Measurements from ENCODE around the gene LRRN4CL. TPM values are rescaled to one million over a fixed set of nuclear protein-coding genes. Genes with fewer than 3 reads are reported as not detected.
A peak's percentile ranks its signal among the peaks of the same experiment; 100 is the strongest.

Gene LRRN4CL
- total RNA-seq, 1 experiment from 2014 or later, result 0.71 TPM

DNA sequence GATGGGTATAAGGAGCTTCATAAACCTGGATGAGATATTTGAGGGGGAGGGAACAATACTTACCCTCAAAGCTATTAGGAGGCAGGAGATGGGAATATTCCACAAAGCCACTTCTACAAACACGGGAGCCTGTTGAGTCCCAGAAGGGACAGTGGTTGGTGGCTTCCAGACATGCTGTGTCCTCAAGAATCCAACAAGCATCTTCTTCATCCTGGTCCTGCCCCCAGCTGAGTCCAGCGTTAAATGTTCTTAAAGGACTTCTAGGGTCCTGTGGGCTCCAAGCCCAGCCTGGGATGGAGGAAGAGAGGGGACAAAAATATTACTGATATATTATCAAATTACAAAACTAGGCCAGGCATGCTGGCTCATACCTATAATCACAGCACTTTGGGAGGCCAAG is 21.9 kb downstream of the LRRN4CL start:
- H3K27ac Mint-ChIP-seq (ENCODE audit: unreplicated experiment), result no peak overlapping the region

DNA sequence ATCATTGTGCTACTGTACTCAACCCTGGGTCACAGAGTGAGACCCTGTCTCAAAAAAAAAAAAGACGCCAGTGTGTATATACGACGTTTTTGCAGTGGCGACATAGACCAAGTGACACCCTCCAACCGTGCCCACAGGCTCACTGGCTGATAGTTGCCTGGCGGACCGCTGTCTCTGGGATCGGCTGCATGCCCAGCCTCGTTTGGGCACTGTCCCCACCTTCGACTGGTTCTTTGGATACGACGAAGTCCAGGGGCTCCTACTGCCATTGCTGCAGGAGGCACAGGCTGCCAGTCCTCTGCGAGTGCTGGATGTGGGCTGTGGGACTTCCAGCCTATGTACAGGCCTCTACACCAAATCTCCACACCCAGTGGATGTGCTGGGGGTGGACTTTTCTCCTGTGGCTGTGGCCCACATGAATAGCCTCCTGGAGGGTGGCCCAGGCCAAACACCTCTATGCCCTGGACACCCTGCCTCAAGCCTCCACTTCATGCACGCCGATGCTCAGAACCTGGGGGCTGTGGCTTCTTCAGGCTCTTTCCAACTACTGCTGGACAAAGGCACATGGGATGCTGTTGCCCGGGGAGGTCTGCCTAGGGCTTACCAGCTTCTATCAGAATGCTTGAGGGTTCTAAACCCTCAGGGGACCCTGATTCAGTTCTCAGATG is 22.9 kb downstream of the LRRN4CL start:
- TF ChIP-seq, protein P1, sequence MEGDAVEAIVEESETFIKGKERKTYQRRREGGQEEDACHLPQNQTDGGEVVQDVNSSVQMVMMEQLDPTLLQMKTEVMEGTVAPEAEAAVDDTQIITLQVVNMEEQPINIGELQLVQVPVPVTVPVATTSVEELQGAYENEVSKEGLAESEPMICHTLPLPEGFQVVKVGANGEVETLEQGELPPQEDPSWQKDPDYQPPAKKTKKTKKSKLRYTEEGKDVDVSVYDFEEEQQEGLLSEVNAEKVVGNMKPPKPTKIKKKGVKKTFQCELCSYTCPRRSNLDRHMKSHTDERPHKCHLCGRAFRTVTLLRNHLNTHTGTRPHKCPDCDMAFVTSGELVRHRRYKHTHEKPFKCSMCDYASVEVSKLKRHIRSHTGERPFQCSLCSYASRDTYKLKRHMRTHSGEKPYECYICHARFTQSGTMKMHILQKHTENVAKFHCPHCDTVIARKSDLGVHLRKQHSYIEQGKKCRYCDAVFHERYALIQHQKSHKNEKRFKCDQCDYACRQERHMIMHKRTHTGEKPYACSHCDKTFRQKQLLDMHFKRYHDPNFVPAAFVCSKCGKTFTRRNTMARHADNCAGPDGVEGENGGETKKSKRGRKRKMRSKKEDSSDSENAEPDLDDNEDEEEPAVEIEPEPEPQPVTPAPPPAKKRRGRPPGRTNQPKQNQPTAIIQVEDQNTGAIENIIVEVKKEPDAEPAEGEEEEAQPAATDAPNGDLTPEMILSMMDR (IDR thresholded peaks at IDR 0.05; ENCODE audit: unreplicated experiment), result no peak
- Mint-ChIP-seq H3K4me1 (ENCODE audit: low read depth, unreplicated experiment) (peaks cover 9% of the 10 kb centered on the region), H3K4me3 (ENCODE audit: low read depth, unreplicated experiment) (peak overlapping the region; percentile 91), H3K27ac (ENCODE audit: unreplicated experiment) (peak overlapping the region; percentile 66), H3K9me3 (ENCODE audit: low read depth, unreplicated experiment) (no peaks in the 10 kb centered on the region), H3K36me3 (ENCODE audit: insufficient read depth, unreplicated experiment) (peaks cover 79% of the 10 kb centered on the region), H3K27me3 (ENCODE audit: unreplicated experiment) (no peaks in the 10 kb centered on the region)
- no TSS peak for BruUV-seq (replicated peaks)
- intact Hi-C loops (cut with micrococcal nuclease; ENCODE audit: unreplicated experiment), result no loop called here
- DNase-seq, result no peak
- CTCF ChIA-PET, result interaction anchor here (0.6 kb wide), 1 partner anchor 82 kb away, joined by 7 read pairs; no protein-coding TSS in a partner anchor

More for the DNA sequence above, 21.9 kb downstream of the LRRN4CL start:
- TF ChIP-seq, protein P1 (IDR thresholded peaks at IDR 0.05; ENCODE audit: unreplicated experiment), result no peak
- Mint-ChIP-seq H3K9me3 (ENCODE audit: low read depth, unreplicated experiment) (no peaks in the 10 kb centered on the region), H3K4me3 (ENCODE audit: low read depth, unreplicated experiment) (no peak overlapping the region), H3K27me3 (ENCODE audit: unreplicated experiment) (no peaks in the 10 kb centered on the region), H3K4me1 (ENCODE audit: low read depth, unreplicated experiment) (peaks cover 9% of the 10 kb centered on the region), H3K36me3 (ENCODE audit: insufficient read depth, unreplicated experiment) (peaks cover 90% of the 10 kb centered on the region)
- DNase-seq, result no peak
- no TSS peak for BruUV-seq (replicated peaks)
- CTCF ChIA-PET, result interaction anchor here (0.5 to 0.6 kb wide), 3 partner anchors 37 to 162 kb away, joined by 3 to 5 read pairs (median 3); no protein-coding TSS in a partner anchor
- intact Hi-C loops (cut with micrococcal nuclease; ENCODE audit: unreplicated experiment), result no loop called here

DNA sequence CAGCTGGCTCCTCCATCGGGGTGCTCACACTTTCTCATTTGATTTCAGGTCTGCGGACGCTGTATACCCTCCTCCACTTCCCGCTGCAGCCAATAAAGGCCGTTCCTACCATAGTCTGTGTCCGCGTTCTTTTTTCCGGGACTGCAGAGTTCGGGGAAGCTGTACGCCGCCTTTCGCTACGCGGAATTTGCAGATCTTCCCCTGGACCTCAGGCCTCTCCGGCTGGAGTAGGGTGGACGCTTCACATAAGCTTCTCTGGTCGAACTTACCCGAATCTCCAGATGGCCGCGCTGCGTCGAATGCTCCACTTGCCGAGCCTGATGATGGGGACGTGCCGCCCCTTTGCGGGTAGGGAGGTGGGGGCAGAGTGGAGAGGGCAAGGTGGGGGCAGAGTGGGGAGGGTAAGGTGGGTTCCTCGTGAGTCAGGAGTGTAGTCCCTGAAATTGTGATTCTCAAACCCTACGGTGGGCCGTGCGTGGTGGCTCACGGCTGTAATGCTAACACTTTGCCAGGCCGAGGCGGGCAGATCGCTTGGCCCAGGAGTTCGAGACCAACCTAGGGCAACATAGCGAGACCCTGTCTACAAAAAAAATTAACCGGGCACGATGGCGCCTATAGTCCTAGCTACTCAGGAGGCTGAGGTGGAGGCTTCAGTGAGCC is 23.6 kb downstream of the LRRN4CL start:
- H3K9me3 Mint-ChIP-seq (ENCODE audit: low read depth, unreplicated experiment), result no peaks in the 10 kb centered on the region
- no TSS peak for BruUV-seq (replicated peaks)
- peaks cover 73% of the 10 kb centered on the region for H3K36me3 Mint-ChIP-seq (ENCODE audit: insufficient read depth, unreplicated experiment)
- intact Hi-C loops (cut with micrococcal nuclease; ENCODE audit: unreplicated experiment), result no loop called here
- TF ChIP-seq, protein P1 (IDR thresholded peaks at IDR 0.05; ENCODE audit: unreplicated experiment), result no peak
- peaks cover 9% of the 10 kb centered on the region for H3K4me1 Mint-ChIP-seq (ENCODE audit: low read depth, unreplicated experiment)
- H3K27ac Mint-ChIP-seq (ENCODE audit: unreplicated experiment), result peak overlapping the region; percentile 99
- DNase-seq, result peak; percentile 30
- CTCF ChIA-PET, result interaction anchor here (0.6 to 2.0 kb wide), 8 partner anchors 9 to 554 kb away, joined by 3 to 6 read pairs (median 3); partner anchors contain the start of genes EEF1G, INTS5, MTA2 and TUT1
- H3K4me3 Mint-ChIP-seq (ENCODE audit: low read depth, unreplicated experiment), result peak overlapping the region; percentile 91
- H3K27me3 Mint-ChIP-seq (ENCODE audit: unreplicated experiment), result no peaks in the 10 kb centered on the region

DNA sequence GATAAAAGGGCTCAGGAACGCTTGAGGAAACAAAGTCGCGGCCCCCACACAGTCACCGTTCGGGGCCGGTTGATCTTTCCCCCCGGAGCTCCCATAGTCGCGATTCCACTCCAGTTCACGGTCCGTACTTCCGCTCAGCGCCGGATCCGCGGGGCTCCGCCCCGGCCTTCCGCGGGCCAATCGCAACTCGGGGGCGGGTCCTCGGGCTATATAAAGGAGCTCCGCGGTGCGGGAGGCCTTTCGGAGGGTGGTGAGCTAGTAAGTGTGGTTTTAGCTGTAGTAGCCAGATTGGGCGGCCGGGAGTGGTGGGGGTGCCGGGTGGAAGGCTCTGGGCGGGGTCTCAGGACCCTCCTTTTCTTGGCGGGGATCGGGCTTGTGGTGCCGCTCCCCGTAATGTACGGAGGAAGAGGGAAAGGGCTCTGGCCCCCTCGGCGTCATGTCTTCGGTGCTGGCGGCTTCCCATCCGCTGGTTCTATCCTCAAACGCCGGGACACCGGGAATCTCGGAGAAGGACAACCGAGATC is 24.2 kb downstream of the LRRN4CL start, which contains the start of the genes C11orf98 and CSKMT:
C11orf98 (minus strand) TSS at position 136 of the 524 bp plus-strand sequence; CDS start at position 95, 41 bp downstream.
CSKMT (plus strand) TSS at position 238 of the 524 bp plus-strand sequence. CDS start 568 bp downstream, outside the sequence.
- TF ChIP-seq, protein P1 (IDR thresholded peaks at IDR 0.05; ENCODE audit: unreplicated experiment), result no peak
- peak; percentile 96 for DNase-seq
- intact Hi-C loops (cut with micrococcal nuclease; ENCODE audit: unreplicated experiment), result no loop called here
- Mint-ChIP-seq H3K9me3 (ENCODE audit: low read depth, unreplicated experiment) (no peaks in the 10 kb centered on the region), H3K27me3 (ENCODE audit: unreplicated experiment) (no peaks in the 10 kb centered on the region), H3K4me3 (ENCODE audit: low read depth, unreplicated experiment) (peak within 1 kb of the TSS; percentile 91), H3K36me3 (ENCODE audit: insufficient read depth, unreplicated experiment) (peaks cover 67% of the 10 kb centered on the region), H3K4me1 (ENCODE audit: low read depth, unreplicated experiment) (peaks cover 9% of the 10 kb centered on the region), H3K27ac (ENCODE audit: unreplicated experiment) (peak within 1 kb of the TSS; percentile 99)
- CTCF ChIA-PET, result interaction anchor here (0.6 to 2.0 kb wide), 8 partner anchors 10 to 555 kb away, joined by 3 to 6 read pairs (median 3); partner anchors contain the start of genes EEF1G, INTS5, MTA2 and TUT1
- BruUV-seq (replicated peaks), result TSS peak; percentile 92

Data from Calu3 (cell line).